Neutrophil (primary cell): ENCODE measurements around the gene YARS2.
"Not testable (repeated sequence)": the region's sequence is repeated elsewhere in the genome, so short reads cannot be mapped to it uniquely, and the experiment has no call there.

Experiments used
- H3K27ac ChIP-seq: fragments of 200-600 bp; sonication (generic); 2 replicates; pipeline ENCODE4 v1.5.1; 2016; ENCODE audit warnings: mild to moderate bottlenecking, moderate library complexity
- H3K27me3 ChIP-seq: fragments of 200-600 bp; sonication (generic); 2 replicates; pipeline ENCODE4 v1.6.0; 2016; ENCODE audit warnings: mild to moderate bottlenecking
- H3K36me3 ChIP-seq: fragments of 200-600 bp; sonication (generic); 2 replicates; pipeline ENCODE4 v1.5.1; 2017
- H3K4me1 ChIP-seq, 2 experiments: fragments of 200-600 bp in 1 of 2; sonication (generic) in 1 of 2; 1 replicate in 1 of 2; 2 replicates in 1 of 2; pipeline versions ENCODE4 v1.5.1 to v1.6.1; 2013 to 2016; ENCODE audit warnings: low read depth in 1 of 2, low read length in 1 of 2, mild to moderate bottlenecking in 1 of 2, moderate library complexity in 1 of 2; ENCODE audit not compliant: control insufficient read depth in 1 of 2, insufficient read depth in 1 of 2
- H3K4me3 ChIP-seq, 2 experiments: fragments of 200-600 bp in 1 of 2; sonication (generic) in 1 of 2; 1 replicate in 1 of 2; 2 replicates in 1 of 2; pipeline ENCODE4 v1.5.1; 2013 to 2016; ENCODE audit warnings: low read depth in 1 of 2, low read length in 1 of 2, mild to moderate bottlenecking in 1 of 2, moderate library complexity in 1 of 2
- H3K9me3 ChIP-seq: fragments of 200-600 bp; sonication (generic); 2 replicates; pipeline ENCODE4 v1.5.1; 2016
- TF ChIP-seq, protein P1 (sequence below): fragments of 200-600 bp; sonication (generic); IDR thresholded peaks from 2 replicates; pipeline ENCODE4 v1.5.1; 2016; ENCODE audit warnings: antibody characterized with exemption

Gene YARS2

DNA sequence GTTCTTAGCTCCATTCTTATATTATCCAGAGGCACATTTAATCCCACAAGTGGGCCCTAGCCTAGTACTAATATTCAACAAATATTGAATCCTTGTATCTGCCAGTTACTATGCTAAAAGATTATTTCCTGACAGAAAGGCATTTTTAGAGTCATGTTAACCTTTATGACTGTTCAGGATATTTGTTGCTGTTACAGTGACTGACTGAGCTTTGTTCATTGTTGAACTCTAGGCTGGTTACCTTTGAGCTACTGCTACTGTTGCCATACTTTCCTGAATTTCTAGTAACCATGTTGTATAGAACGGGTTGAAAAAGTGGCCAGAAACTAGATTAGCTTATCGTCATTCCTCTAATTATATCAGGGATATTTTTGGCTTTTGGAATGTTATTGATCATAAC lies 46.8 kb downstream of the YARS2 start:
- H3K4me1 ChIP-seq, result no peaks in the 10 kb centered on the region
- H3K9me3 ChIP-seq, result no peaks in the 10 kb centered on the region
- no peak overlapping the region for H3K27ac ChIP-seq
- TF ChIP-seq, protein P1, sequence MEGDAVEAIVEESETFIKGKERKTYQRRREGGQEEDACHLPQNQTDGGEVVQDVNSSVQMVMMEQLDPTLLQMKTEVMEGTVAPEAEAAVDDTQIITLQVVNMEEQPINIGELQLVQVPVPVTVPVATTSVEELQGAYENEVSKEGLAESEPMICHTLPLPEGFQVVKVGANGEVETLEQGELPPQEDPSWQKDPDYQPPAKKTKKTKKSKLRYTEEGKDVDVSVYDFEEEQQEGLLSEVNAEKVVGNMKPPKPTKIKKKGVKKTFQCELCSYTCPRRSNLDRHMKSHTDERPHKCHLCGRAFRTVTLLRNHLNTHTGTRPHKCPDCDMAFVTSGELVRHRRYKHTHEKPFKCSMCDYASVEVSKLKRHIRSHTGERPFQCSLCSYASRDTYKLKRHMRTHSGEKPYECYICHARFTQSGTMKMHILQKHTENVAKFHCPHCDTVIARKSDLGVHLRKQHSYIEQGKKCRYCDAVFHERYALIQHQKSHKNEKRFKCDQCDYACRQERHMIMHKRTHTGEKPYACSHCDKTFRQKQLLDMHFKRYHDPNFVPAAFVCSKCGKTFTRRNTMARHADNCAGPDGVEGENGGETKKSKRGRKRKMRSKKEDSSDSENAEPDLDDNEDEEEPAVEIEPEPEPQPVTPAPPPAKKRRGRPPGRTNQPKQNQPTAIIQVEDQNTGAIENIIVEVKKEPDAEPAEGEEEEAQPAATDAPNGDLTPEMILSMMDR, result no peak
- no peak overlapping the region for H3K4me3 ChIP-seq
- peaks cover 40% of the 10 kb centered on the region for H3K36me3 ChIP-seq
- no peaks in the 10 kb centered on the region for H3K27me3 ChIP-seq

DNA sequence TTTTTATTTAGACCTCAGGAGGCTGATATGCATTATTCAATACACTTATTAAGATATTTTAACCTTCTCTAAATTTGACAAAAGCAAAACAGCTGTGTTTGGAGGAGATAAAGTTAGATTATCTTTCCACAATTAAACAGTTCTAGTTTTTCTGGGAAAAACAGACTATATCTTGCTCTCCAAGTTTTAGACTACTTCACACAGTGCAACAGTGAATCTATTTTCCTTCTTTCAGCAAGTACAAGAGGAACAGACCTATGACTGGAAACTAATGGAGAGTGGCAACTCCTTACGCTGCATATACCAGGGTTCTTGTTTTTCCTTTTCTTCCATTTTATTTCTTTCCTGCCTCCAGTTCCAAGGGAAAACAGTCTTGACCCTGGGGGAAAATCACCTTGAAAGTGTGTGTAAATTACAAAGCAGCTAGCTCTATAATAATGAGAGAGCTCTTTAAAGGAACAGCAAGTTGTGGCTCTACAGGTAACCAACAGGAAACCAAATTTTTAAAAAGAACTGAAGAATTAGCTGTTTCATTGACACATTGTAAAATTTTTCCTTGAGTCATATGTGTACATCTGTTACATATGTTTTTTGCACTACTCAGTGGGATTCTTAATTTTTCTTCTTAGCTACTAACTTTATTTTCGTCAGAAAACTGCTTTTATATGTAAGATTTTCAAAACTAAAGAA lies 49.2 kb downstream of the YARS2 start:
- Histone ChIP-seq H3K27ac (no peak overlapping the region), H3K27me3 (no peaks in the 10 kb centered on the region), H3K36me3 (peaks cover 24% of the 10 kb centered on the region), H3K4me3 (no peak overlapping the region), H3K4me1 (no peaks in the 10 kb centered on the region), H3K9me3 (no peaks in the 10 kb centered on the region)
- TF ChIP-seq, protein P1, result no peak

DNA sequence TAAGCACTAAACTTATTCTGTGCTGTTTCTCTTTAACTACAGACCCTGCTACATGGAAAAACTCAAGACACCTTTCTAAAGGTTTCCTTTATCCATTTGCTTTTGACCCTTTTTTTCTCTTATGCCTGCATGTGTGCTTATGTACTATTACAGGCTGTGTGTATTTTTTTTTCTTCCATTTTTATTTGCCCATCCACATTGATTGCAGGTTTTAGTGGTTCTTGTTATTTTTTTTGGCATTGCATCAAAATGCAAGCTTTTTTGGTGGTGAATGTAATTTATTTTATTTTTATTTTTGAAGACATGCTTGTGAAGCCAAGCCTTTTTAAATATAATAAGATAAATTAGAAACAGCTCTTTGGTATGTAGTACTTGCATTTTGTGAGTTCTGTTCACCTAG lies 49.9 kb downstream of the YARS2 start:
- no peaks in the 10 kb centered on the region for H3K4me1 ChIP-seq
- no peak overlapping the region for H3K27ac ChIP-seq
- no peaks in the 10 kb centered on the region for H3K27me3 ChIP-seq
- H3K9me3 ChIP-seq, result no peaks in the 10 kb centered on the region
- H3K4me3 ChIP-seq, result no peak overlapping the region
- H3K36me3 ChIP-seq, result peaks cover 17% of the 10 kb centered on the region
- TF ChIP-seq, protein P1, result no peak

DNA sequence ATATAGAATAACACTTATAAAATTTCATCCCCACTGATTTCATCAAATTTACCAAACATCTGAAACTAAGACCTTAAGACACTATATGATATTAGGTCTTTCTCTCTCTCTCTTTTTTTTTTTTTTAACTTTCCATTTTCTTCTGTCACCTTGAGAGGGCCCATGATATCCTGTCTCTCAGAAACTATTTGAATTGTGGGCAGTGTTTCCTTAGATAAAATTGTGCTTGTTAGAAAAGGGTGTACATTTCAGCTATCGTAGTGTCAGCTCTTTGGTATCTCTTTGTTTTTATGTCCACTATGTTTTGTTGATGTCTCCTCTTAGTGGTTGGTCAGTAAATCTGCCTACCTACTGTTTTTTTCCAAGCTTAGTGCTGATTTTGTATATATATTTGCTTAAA lies 52.8 kb downstream of the YARS2 start:
- H3K4me1 ChIP-seq, result no peaks in the 10 kb centered on the region
- peaks cover 3% of the 10 kb centered on the region for H3K36me3 ChIP-seq

DNA sequence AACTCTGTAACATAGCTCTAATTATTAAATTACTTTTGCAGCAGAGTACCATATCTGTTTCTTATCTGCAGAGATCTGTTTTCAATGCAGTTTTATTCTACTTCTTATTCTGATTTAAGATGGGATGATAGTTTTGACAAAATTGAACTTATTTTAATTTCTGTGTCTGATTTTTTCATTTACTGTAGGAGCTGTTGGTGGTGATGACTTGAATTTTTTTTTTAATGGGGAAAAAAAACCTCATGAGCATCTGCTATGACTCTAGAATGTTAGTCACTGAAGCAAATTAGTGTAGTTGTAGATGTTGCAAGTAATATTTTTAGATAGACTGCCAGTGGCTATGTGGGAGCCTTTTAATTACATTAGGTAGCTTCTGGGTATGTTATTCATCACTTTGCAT lies 53.2 kb downstream of the YARS2 start:
- TF ChIP-seq, protein P1, result no peak
- no peak overlapping the region for H3K27ac ChIP-seq
- no peaks in the 10 kb centered on the region for H3K27me3 ChIP-seq
- no peak overlapping the region for H3K4me3 ChIP-seq
- peaks cover 3% of the 10 kb centered on the region for H3K36me3 ChIP-seq
- H3K4me1 ChIP-seq, result no peaks in the 10 kb centered on the region
- H3K9me3 ChIP-seq, result no peaks in the 10 kb centered on the region

More for the DNA sequence above, 52.8 kb downstream of the YARS2 start:
- H3K27me3 ChIP-seq, result no peaks in the 10 kb centered on the region
- no peaks in the 10 kb centered on the region for H3K9me3 ChIP-seq
- TF ChIP-seq, protein P1, result no peak
- H3K27ac ChIP-seq, result no peak overlapping the region
- H3K4me3 ChIP-seq, result no peak overlapping the region

DNA sequence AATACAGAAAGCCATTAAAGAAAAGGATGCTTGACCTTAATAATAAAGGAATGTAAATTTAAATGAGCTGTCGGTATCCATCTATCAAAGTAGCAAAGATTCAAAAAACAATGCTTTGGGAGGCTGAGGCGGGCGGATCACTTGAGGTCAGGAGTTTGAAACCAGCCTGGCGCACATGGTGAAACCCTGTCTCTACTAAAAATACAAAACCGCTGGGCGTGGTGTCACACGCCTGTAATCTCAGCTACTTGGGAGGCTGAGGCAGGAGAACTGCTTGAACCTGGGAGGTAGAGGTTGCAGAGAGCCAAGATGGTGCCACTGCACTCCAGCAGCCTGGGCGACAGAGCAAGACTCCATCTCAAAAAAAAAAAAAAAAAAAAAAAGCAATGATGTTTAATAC lies 56.3 kb downstream of the YARS2 start:
- not testable (repeated sequence) for H3K9me3 ChIP-seq, H3K27ac ChIP-seq, H3K36me3 ChIP-seq, H3K27me3 ChIP-seq, H3K4me1 ChIP-seq, H3K4me3 ChIP-seq
